Cardiac fibroblast (primary cell): ENCODE data around the gene NCKIPSD.

Experiments
- DNase-seq, 2 donors: peaks; one replicate each; pipeline versions ENCODE4 v3.0.0 to v3.0.0-alpha.2; 2010; ENCODE audit warnings: low read depth in 2 of 2
- H3K4me3 ChIP-seq, 2 donors: replicated peaks in 1 of 2; 1 replicate in 1 of 2; 2 replicates in 1 of 2; pipeline ENCODE4 v1.5.1; 2011; ENCODE audit warnings: low read depth in 2 of 2, low read length in 2 of 2, mild to moderate bottlenecking in 2 of 2, moderate library complexity in 1 of 2
- CTCF ChIP-seq: IDR thresholded peaks from one replicate; pipeline ENCODE4 v1.5.1; 2011; ENCODE audit warnings: low read depth, mild to moderate bottlenecking, low read length, inconsistent platforms

NCKIPSD gene

GRCh38 chr3:48696156-48696555, 10.4 kb upstream of the NCKIPSD start:
- TF ChIP-seq CTCF = no peak
- no peak for DNase-seq
- no peak overlapping the region for H3K4me3 ChIP-seq

- TF ChIP-seq CTCF = no peak
Measured at GRCh38 chr3:48695393-48695753, 9.7 kb upstream of the NCKIPSD start.

GRCh38 chr3:48694610-48695392, 9.1 kb upstream of the NCKIPSD start:
- peak; percentile 92 to 94 for DNase-seq
- TF ChIP-seq CTCF = no peak
- H3K4me3 ChIP-seq = peak overlapping the region; percentile 45 to 62

More at GRCh38 chr3:48695393-48695753, 9.7 kb upstream of the NCKIPSD start:
- peak overlapping the region; percentile 45 to 62 for H3K4me3 ChIP-seq
- peak; percentile 84 to 87 for DNase-seq

GRCh38 chr3:48693826-48694225, 8.1 kb upstream of the NCKIPSD start:
- no peak for TF ChIP-seq CTCF
- peak overlapping the region; percentile 45 to 62 for H3K4me3 ChIP-seq
- DNase-seq = no peak

- no peak overlapping the region for H3K4me3 ChIP-seq
- DNase-seq = no peak
- TF ChIP-seq CTCF = no peak
Measured at GRCh38 chr3:48692551-48692950, 6.8 kb upstream of the NCKIPSD start.

- no peak for TF ChIP-seq CTCF
- DNase-seq = no peak
- H3K4me3 ChIP-seq = no peak overlapping the region
Measured at GRCh38 chr3:48690846-48691458, 5.2 kb upstream of the NCKIPSD start.
